ENCODE results near the gene DDR1. TPM values are rescaled to one million over a fixed set of nuclear protein-coding genes. Genes with fewer than 3 reads are reported as not detected.

Gene DDR1
- total and polyA plus RNA-seq, 4 experiments from 2014 or later = 1.4 to 13.1 (median 6.6) TPM

DNA sequence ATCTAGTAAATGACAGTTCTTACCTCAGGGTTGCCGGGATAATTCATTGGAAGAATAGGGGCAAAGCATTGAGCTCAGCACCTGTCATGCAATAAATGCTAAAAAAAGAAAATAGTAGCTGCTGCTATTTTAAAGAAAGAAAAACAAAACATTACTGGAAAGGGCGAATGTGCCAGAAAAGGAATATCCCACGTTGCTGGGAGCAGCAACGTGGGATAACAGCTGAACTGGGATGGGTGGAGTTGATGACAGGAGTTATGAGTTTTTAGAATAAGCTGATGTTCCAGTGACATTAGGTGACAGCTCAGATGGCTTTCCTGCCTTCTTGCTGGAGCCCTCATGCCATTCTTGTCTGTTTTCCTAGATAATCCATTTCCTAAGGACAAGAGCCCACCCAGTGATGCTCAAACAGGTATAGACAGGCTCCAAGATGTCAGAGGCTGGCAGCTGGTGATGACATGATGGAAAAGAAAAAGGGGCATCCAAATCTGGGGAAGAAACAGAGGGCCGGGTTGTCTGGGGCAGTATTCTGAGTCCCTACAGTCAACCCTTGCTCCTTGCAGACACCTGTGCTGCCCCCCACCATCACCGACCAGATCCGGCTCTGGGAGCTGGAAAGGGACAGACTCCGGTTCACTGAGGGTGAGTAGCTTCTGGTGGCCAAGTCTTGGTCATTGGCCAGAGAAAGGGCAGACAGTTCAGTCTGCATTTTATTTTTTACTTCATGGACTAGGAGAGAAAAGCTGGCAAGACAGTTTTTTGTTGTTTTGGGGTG is 28.6 kb downstream of the DDR1 start:
- Mint-ChIP-seq H3K27me3 (no peaks in the 10 kb centered on the region), H3K27ac (peak overlapping the region in 6 of 7 donors; percentile 30 to 86 (median 77)), H3K9me3 (no peaks in the 10 kb centered on the region), H3K36me3 (peaks cover 29 to 48% of the 10 kb centered on the region in 2 donors), H3K4me3 (peak overlapping the region; percentile 83 to 96 (median 94)), H3K4me1 (peaks cover 36 to 60% (median 47%) of the 10 kb centered on the region in 4 donors)
- no peak for DNase-seq
- peak overlapping the region in 1 of 2 donors; percentile 94 for H3K4me3 ChIP-seq (ENCODE audit: low read length in 2 of 2)
- CTCF ChIA-PET (ENCODE audit: partially characterized antibody) = interaction anchor here (0.8 to 4.9 kb wide), 17 partner anchors 31 to 460 kb away, joined by 3 to 34 read pairs (median 4); partner anchors contain the start of gene IER3
- H3K4me1 ChIP-seq (ENCODE audit: insufficient read depth, low read length) = peaks cover 31% of the 10 kb centered on the region
- no peak overlapping the region for H3K27ac ChIP-seq (ENCODE audit: low read depth, low read length)
- no peaks in the 10 kb centered on the region for H3K9me3 ChIP-seq (ENCODE audit: control insufficient read depth in 1 of 2, low read length in 2 of 2)
- POLR2A ChIA-PET (ENCODE audit: partially characterized antibody) = interaction anchor here (0.9 to 3.3 kb wide), 10 partner anchors 8 to 298 kb away, joined by 3 to 13 read pairs (median 5); partner anchors contain the start of genes DDR1, MRPS18B and PPP1R10
- H3K27me3 ChIP-seq (ENCODE audit: insufficient read depth, low read length) = no peaks in the 10 kb centered on the region
- H3K36me3 ChIP-seq (ENCODE audit: insufficient read depth, low read length) = peaks cover 8% of the 10 kb centered on the region
- intact Hi-C loops (cut with micrococcal nuclease) = no loop called here

DNA sequence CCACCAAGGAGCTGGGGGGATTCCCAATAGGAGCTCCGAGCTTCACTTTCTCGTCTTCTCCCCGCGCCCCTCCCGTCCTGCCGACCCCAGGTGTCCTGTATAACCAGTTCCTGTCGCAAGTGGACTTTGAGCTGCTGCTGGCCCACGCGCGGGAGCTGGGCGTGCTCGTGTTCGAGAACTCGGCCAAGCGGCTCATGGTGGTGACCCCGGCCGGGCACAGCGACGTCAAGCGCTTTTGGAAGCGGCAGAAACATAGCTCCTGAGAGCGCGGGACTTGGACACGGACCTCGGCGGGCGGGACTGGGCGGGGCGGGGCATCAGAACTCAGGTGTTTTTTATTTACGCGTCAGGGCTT is 29.4 kb downstream of the DDR1 start:
- peak overlapping the region in 1 of 2 donors; percentile 94 for H3K4me3 ChIP-seq (ENCODE audit: low read length in 2 of 2)
- intact Hi-C loops (cut with micrococcal nuclease) = loop anchor here (1.0 kb wide), 2 partner anchors 85 to 156 kb away; no protein-coding TSS in a partner anchor
- Mint-ChIP-seq H3K9me3 (no peaks in the 10 kb centered on the region), H3K4me3 (peak overlapping the region; percentile 83 to 96 (median 94)), H3K27me3 (no peaks in the 10 kb centered on the region), H3K36me3 (peaks cover 31 to 47% of the 10 kb centered on the region in 2 donors), H3K4me1 (peaks cover 29 to 53% (median 40%) of the 10 kb centered on the region in 4 donors), H3K27ac (peak overlapping the region in 6 of 7 donors; percentile 67 to 98 (median 84))
- no peak for DNase-seq
- POLR2A ChIA-PET (ENCODE audit: partially characterized antibody) = interaction anchor here (0.6 to 3.3 kb wide), 17 partner anchors 8 to 1026 kb away, joined by 3 to 13 read pairs (median 4); partner anchors contain the start of genes DDR1, MRPS18B and PPP1R10
- H3K27ac ChIP-seq (ENCODE audit: low read depth, low read length) = peak overlapping the region; percentile 77
- H3K27me3 ChIP-seq (ENCODE audit: insufficient read depth, low read length) = no peaks in the 10 kb centered on the region
- peaks cover 27% of the 10 kb centered on the region for H3K4me1 ChIP-seq (ENCODE audit: insufficient read depth, low read length)
- CTCF ChIA-PET (ENCODE audit: partially characterized antibody) = interaction anchor here (0.8 to 4.9 kb wide), 20 partner anchors 12 to 461 kb away, joined by 3 to 34 read pairs (median 4); partner anchors contain the start of genes IER3 and PSORS1C1
- H3K36me3 ChIP-seq (ENCODE audit: insufficient read depth, low read length) = peaks cover 14% of the 10 kb centered on the region
- no peaks in the 10 kb centered on the region for H3K9me3 ChIP-seq (ENCODE audit: control insufficient read depth in 1 of 2, low read length in 2 of 2)

DNA sequence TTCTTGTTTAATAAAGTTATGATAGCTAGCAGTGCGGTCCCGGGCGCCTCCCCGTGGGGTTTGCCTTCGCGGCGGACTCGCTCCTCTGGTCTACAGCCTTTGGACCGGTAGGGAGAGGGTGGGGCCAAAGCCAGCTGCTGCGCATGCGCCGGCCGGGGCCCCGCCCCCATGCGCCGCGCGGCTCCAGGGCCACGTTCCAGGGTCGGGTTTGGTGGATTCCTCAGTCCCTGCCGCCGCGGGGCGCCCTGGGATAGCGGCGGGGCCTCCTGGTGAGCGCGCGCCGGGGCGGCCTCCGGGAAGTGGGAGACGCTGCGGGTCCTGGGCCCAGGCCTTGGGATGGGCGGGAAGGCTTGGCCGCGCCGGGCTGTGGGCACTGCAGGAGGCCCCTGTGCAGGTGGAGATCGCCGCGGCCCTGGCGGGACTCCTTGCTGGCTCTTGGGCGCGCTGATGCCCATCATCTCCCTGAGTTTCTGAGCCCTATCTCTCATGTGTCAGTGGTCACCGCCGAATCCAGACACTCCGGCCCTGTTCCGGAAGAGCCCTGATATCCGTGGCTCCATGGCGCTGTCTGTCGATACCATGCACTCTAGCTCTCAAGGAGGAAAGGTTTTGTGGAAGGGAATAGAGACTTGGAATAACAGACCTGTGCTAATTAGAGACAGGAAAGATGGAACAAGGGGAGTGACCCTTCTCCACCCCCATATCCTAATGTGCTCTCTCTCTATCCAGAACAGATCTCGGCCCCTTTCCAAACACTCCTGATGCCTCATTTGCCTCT is 29.9 kb downstream of the DDR1 start, which contains the start of gene VARS2:
Gene VARS2, plus strand, starts transcription at position 163 of the 778 bp plus-strand sequence. Its CDS starts 599 bp downstream, at position 762.
- intact Hi-C loops (cut with micrococcal nuclease) = loop anchor here (1.0 kb wide), 2 partner anchors 86 to 155 kb away; no protein-coding TSS in a partner anchor
- peaks cover 34 to 49% of the 10 kb centered on the region in 2 donors for H3K36me3 Mint-ChIP-seq

DNA sequence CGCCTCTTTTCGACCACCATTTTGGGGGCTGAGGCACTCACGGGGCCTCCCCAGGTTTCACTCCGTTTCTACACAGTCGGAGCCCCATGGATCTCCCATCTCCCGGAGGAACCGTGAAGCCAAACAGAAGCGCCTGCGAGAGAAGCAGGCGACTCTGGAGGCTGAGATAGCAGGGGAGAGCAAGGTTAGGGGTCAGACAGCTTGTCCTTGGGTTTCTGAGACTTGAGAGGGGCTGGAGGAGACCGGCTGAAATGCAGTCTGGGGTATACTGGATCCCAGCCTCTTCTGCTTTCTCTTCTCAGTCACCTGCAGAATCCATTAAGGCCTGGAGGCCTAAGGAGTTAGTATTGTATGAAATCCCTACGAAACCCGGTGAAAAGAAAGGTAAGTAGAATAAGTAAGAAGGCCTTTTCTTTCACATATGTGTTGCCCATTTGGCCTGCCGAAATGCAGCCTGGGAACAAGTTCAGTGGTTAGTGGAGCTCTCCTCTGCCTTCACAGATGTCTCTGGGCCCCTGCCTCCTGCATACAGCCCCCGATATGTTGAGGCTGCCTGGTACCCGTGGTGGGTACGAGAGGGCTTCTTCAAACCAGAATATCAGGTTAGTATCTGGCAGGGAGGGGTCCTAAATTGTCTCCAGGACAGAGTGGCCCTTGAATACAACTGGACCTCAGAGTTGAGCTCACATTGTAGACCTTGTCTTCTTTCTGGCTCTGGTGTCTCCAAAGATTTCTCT is 30.7 kb downstream of the DDR1 start:
- Mint-ChIP-seq H3K4me3 (peak overlapping the region; percentile 89 to 96 (median 95)), H3K27ac (peak overlapping the region; percentile 83 to 98 (median 90)), H3K9me3 (no peaks in the 10 kb centered on the region), H3K4me1 (peaks cover 22 to 46% (median 34%) of the 10 kb centered on the region in 4 donors), H3K27me3 (no peaks in the 10 kb centered on the region), H3K36me3 (peaks cover 41 to 56% of the 10 kb centered on the region in 2 donors)
- ChIA-PET CTCF (ENCODE audit: partially characterized antibody) (interaction anchor here (1.0 to 4.9 kb wide), 16 partner anchors 19 to 204 kb away, joined by 3 to 34 read pairs (median 4); no protein-coding TSS in a partner anchor), POLR2A (ENCODE audit: partially characterized antibody) (interaction anchor here (1.0 to 3.3 kb wide), 8 partner anchors 10 to 301 kb away, joined by 3 to 13 read pairs (median 6); partner anchors contain the start of genes DDR1, MRPS18B, PPP1R10 and PSORS1C1)
- Histone ChIP-seq H3K36me3 (ENCODE audit: insufficient read depth, low read length) (peaks cover 19% of the 10 kb centered on the region), H3K27me3 (ENCODE audit: insufficient read depth, low read length) (no peaks in the 10 kb centered on the region), H3K4me3 (ENCODE audit: low read length in 2 of 2) (peak overlapping the region; percentile 70 to 94), H3K4me1 (ENCODE audit: insufficient read depth, low read length) (peaks cover 21% of the 10 kb centered on the region), H3K27ac (ENCODE audit: low read depth, low read length) (peak overlapping the region; percentile 77), H3K9me3 (ENCODE audit: control insufficient read depth in 1 of 2, low read length in 2 of 2) (no peaks in the 10 kb centered on the region)
- no peak for DNase-seq
- intact Hi-C loops (cut with micrococcal nuclease) = loop anchor here (1.0 to 5.0 kb wide), 4 partner anchors 87 to 213 kb away; no protein-coding TSS in a partner anchor

More for the DNA sequence above, 29.9 kb downstream of the DDR1 start, which contains the start of gene VARS2:
- peak; percentile 86 to 92 (median 89) for DNase-seq
- H3K27me3 Mint-ChIP-seq = no peaks in the 10 kb centered on the region
- H3K27me3 ChIP-seq (ENCODE audit: insufficient read depth, low read length) = no peaks in the 10 kb centered on the region
- no peaks in the 10 kb centered on the region for H3K9me3 Mint-ChIP-seq
- H3K4me3 ChIP-seq (ENCODE audit: low read length in 2 of 2) = peak within 1 kb of the TSS; percentile 70 to 94
- peak within 1 kb of the TSS; percentile 89 to 96 (median 95) for H3K4me3 Mint-ChIP-seq
- H3K36me3 ChIP-seq (ENCODE audit: insufficient read depth, low read length) = peaks cover 15% of the 10 kb centered on the region
- H3K4me1 Mint-ChIP-seq = peaks cover 24 to 47% (median 34%) of the 10 kb centered on the region in 4 donors
- peaks cover 21% of the 10 kb centered on the region for H3K4me1 ChIP-seq (ENCODE audit: insufficient read depth, low read length)
- peak within 1 kb of the TSS; percentile 83 to 98 (median 94) for H3K27ac Mint-ChIP-seq
- H3K9me3 ChIP-seq (ENCODE audit: control insufficient read depth in 1 of 2, low read length in 2 of 2) = no peaks in the 10 kb centered on the region
- peak within 1 kb of the TSS; percentile 77 for H3K27ac ChIP-seq (ENCODE audit: low read depth, low read length)
- POLR2A ChIA-PET (ENCODE audit: partially characterized antibody) = interaction anchor here (0.6 to 3.3 kb wide), 19 partner anchors 9 to 1026 kb away, joined by 3 to 13 read pairs (median 4); partner anchors contain the start of genes DDR1, MRPS18B, PPP1R10 and PSORS1C1
- CTCF ChIA-PET (ENCODE audit: partially characterized antibody) = interaction anchor here (0.8 to 4.9 kb wide), 21 partner anchors 11 to 461 kb away, joined by 3 to 34 read pairs (median 4); partner anchors contain the start of genes IER3 and PSORS1C1

DNA sequence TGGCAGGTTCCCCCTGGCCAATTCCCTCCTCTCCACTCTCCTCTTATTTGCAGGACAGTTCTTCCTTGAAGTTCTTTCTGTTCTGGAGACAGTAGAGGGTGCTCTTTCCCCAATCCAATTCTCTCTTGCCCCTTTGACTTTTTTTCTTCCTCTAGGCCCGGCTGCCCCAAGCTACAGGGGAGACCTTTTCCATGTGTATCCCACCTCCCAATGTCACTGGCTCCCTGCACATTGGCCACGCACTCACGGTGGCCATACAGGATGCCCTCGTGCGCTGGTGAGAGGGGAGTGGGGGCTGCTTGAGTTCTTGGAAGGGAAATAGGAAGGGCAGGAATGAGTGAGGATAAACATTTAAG is 31.2 kb downstream of the DDR1 start:
- Mint-ChIP-seq H3K4me3 (peak overlapping the region; percentile 75 to 96 (median 95)), H3K27me3 (no peaks in the 10 kb centered on the region)
- peak in 4 of 5 donors; percentile 10 to 39 (median 24) for DNase-seq

More for the DNA sequence above, 31.2 kb downstream of the DDR1 start:
- ChIA-PET CTCF (ENCODE audit: partially characterized antibody) (interaction anchor here (0.6 to 4.9 kb wide), 19 partner anchors 9 to 242 kb away, joined by 3 to 34 read pairs (median 4); partner anchors contain the start of genes CCHCR1 and TCF19), POLR2A (ENCODE audit: partially characterized antibody) (interaction anchor here (1.1 to 3.3 kb wide), 3 partner anchors 10 to 199 kb away, joined by 3 to 11 read pairs (median 4); partner anchors contain the start of gene PSORS1C1)
- Mint-ChIP-seq H3K9me3 (no peaks in the 10 kb centered on the region), H3K36me3 (peaks cover 45 to 61% of the 10 kb centered on the region in 2 donors), H3K27ac (peak overlapping the region; percentile 13 to 87 (median 80)), H3K4me1 (peaks cover 22 to 46% (median 34%) of the 10 kb centered on the region in 4 donors)
- peaks cover 23% of the 10 kb centered on the region for H3K36me3 ChIP-seq (ENCODE audit: insufficient read depth, low read length)
- intact Hi-C loops (cut with micrococcal nuclease) = loop anchor here (1.0 to 5.0 kb wide), 2 partner anchors 172 to 213 kb away; no protein-coding TSS in a partner anchor
- H3K9me3 ChIP-seq (ENCODE audit: control insufficient read depth in 1 of 2, low read length in 2 of 2) = no peaks in the 10 kb centered on the region
- H3K4me1 ChIP-seq (ENCODE audit: insufficient read depth, low read length) = peaks cover 21% of the 10 kb centered on the region
- no peak overlapping the region for H3K27ac ChIP-seq (ENCODE audit: low read depth, low read length)
- no peaks in the 10 kb centered on the region for H3K27me3 ChIP-seq (ENCODE audit: insufficient read depth, low read length)
- H3K4me3 ChIP-seq (ENCODE audit: low read length in 2 of 2) = no peak overlapping the region
